Gastrocnemius medialis (tissue), 4 donors: Measurements from ENCODE around the gene TTYH2. TPM values are rescaled to one million over a fixed set of nuclear protein-coding genes. Genes with fewer than 3 reads are reported as not detected.

ENCODE experiments used
- ATAC-seq, 2 donors: fragments of 150-250 bp; one replicate each; pipeline ENCODE4 v1.9.1; 2016
- DNase-seq, 2 donors: peaks; one replicate each; pipeline ENCODE4 v3.0.0-alpha.2; 2019
- H3K27ac ChIP-seq, 4 donors: fragments of 200-600 bp; sonication (generic); 1 replicate in 1 of 4; 2 replicates in 3 of 4; pipeline ENCODE4 v1.5.1; 2016 to 2018; ENCODE audit warnings: mild to moderate bottlenecking in 2 of 4, moderate library complexity in 1 of 4
- H3K27me3 ChIP-seq, 3 donors: fragments of 200-600 bp; sonication (generic) in 2 of 3; 1 replicate in 1 of 3; 2 replicates in 2 of 3; pipeline versions ENCODE4 v1.5.1 to v1.6.0; 2016 to 2019; ENCODE audit warnings: mild to moderate bottlenecking in 1 of 3, moderate library complexity in 1 of 3
- H3K36me3 ChIP-seq, 2 donors: fragments of 200-600 bp; sonication (generic) in 1 of 2; one replicate each; pipeline ENCODE4 v1.5.1; 2017 to 2018
- H3K4me1 ChIP-seq, 2 donors: fragments of 200-600 bp; sonication (generic) in 1 of 2; one replicate each; pipeline ENCODE4 v1.5.1; 2016 to 2017; ENCODE audit warnings: mild to moderate bottlenecking in 2 of 2
- H3K4me3 ChIP-seq, 4 donors: fragments of 200-600 bp; sonication (generic) in 3 of 4; 1 replicate in 1 of 4; 2 replicates in 3 of 4; pipeline ENCODE4 v1.5.1; 2016 to 2019; ENCODE audit warnings: mild to moderate bottlenecking in 2 of 4
- H3K9me3 ChIP-seq, 3 donors: fragments of 200-600 bp; sonication (generic) in 2 of 3; 1 replicate in 1 of 3; 2 replicates in 2 of 3; pipeline ENCODE4 v1.5.1; 2016 to 2019
- CTCF ChIP-seq, 5 experiments: fragments of 450-650 bp in 3 of 5; fragments of 200-600 bp in 2 of 5; sonication (generic) in 2 of 5; IDR thresholded peaks in 4 of 5; conservative IDR thresholded peaks in 1 of 5; 1 replicate in 4 of 5; 2 replicates in 1 of 5; pipeline ENCODE4 v1.5.1; 2016 to 2019; ENCODE audit warnings: antibody characterized with exemption in 5 of 5, mild to moderate bottlenecking in 3 of 5, moderate library complexity in 3 of 5
- POLR2A ChIP-seq, 2 donors: fragments of 450-650 bp; IDR thresholded peaks; one replicate each; pipeline ENCODE4 v1.6.1; 2017; ENCODE audit warnings: antibody characterized with exemption in 2 of 2, mild to moderate bottlenecking in 2 of 2, moderate library complexity in 2 of 2
- in situ Hi-C, 4 donors: fragments of 200-750 bp; cut with MboI; loops; one replicate each; pipeline versions ENCODE4 v1.15.0 to v1.8.0; 2017; ENCODE audit warnings: low sequenced_read_pairs in 4 of 4
- intact Hi-C: fragments of 100-400 bp; cut with DNase I; formaldehyde crosslinking; loops from one replicate; pipeline ENCODE4 v1.15.1; 2023; ENCODE audit warnings: low total_unique reads
- total RNA-seq, 4 donors: library from RNA; depleted of rRNA; stranded (reverse); fragments of >200 nt; gene quantifications; one replicate each; pipeline versions ENCODE4 v1.1.0 to v1.2.3, GENCODE V29; 2016

TTYH2 gene
- total RNA-seq, 4 donors from 2014 or later: 4.7 to 19.2 (median 11.4) TPM

GRCh38 chr17:74231928-74232907 is 18.8 kb downstream of the TTYH2 start:
- Histone ChIP-seq H3K36me3 (peaks cover 0 to 6% of the 10 kb centered on the region in 2 donors), H3K9me3 (no peaks in the 10 kb centered on the region), H3K4me3 (no peak overlapping the region), H3K27me3 (no peaks in the 10 kb centered on the region), H3K4me1 (peaks cover 0 to 10% of the 10 kb centered on the region in 2 donors), H3K27ac (no peak overlapping the region)
- TF ChIP-seq POLR2A (IDR thresholded peaks at IDR 0.05) (no peak), CTCF (IDR thresholded peaks at IDR 0.05 in 4 of 5, conservative IDR thresholded peaks at IDR 0.05 in 1 of 5) (no peak)
- intact Hi-C loops: no loop called here
- no peak for ATAC-seq
- in situ Hi-C loops: no loop called here
- no peak for DNase-seq

GRCh38 chr17:74233937-74234336 is 20.6 kb downstream of the TTYH2 start:
- peaks cover 0 to 10% of the 10 kb centered on the region in 2 donors for H3K4me1 ChIP-seq
- no peaks in the 10 kb centered on the region for H3K27me3 ChIP-seq
- H3K36me3 ChIP-seq: peaks cover 0 to 16% of the 10 kb centered on the region in 2 donors
- H3K27ac ChIP-seq: no peak overlapping the region
- TF ChIP-seq CTCF (IDR thresholded peaks at IDR 0.05 in 4 of 5, conservative IDR thresholded peaks at IDR 0.05 in 1 of 5) (no peak), POLR2A (IDR thresholded peaks at IDR 0.05) (no peak)
- intact Hi-C loops: no loop called here
- H3K4me3 ChIP-seq: no peak overlapping the region
- ATAC-seq: no peak
- no peak for DNase-seq
- in situ Hi-C loops: no loop called here
- H3K9me3 ChIP-seq: no peaks in the 10 kb centered on the region

GRCh38 chr17:74234486-74234885 is 21.1 kb downstream of the TTYH2 start:
- in situ Hi-C loops (no loop called here), intact Hi-C loops (no loop called here)

GRCh38 chr17:74235040-74235581 is 21.7 kb downstream of the TTYH2 start:
- no peak for ATAC-seq
- no peak overlapping the region for H3K4me3 ChIP-seq
- intact Hi-C loops: no loop called here

More at GRCh38 chr17:74234486-74234885, 21.1 kb downstream of the TTYH2 start:
- H3K4me3 ChIP-seq: no peak overlapping the region
- no peaks in the 10 kb centered on the region for H3K9me3 ChIP-seq
- TF ChIP-seq CTCF (IDR thresholded peaks at IDR 0.05 in 4 of 5, conservative IDR thresholded peaks at IDR 0.05 in 1 of 5): no peak
- no peak for TF ChIP-seq POLR2A (IDR thresholded peaks at IDR 0.05)
- H3K4me1 ChIP-seq: peaks cover 0 to 10% of the 10 kb centered on the region in 2 donors
- no peak overlapping the region for H3K27ac ChIP-seq
- ATAC-seq (no peak), DNase-seq (no peak)
- peaks cover 0 to 16% of the 10 kb centered on the region in 2 donors for H3K36me3 ChIP-seq
- H3K27me3 ChIP-seq: no peaks in the 10 kb centered on the region

More at GRCh38 chr17:74235040-74235581, 21.7 kb downstream of the TTYH2 start:
- Histone ChIP-seq H3K4me1 (peaks cover 0 to 10% of the 10 kb centered on the region in 2 donors), H3K27me3 (no peaks in the 10 kb centered on the region), H3K9me3 (no peaks in the 10 kb centered on the region), H3K36me3 (peaks cover 0 to 16% of the 10 kb centered on the region in 2 donors), H3K27ac (peak overlapping the region in 2 of 4 donors; percentile 41 to 43)
- in situ Hi-C loops: no loop called here
- no peak for TF ChIP-seq CTCF (IDR thresholded peaks at IDR 0.05 in 4 of 5, conservative IDR thresholded peaks at IDR 0.05 in 1 of 5)
- TF ChIP-seq POLR2A (IDR thresholded peaks at IDR 0.05): no peak
- no peak for DNase-seq
